Amniotic epithelial cell (primary cell): ENCODE results near the gene PCED1B.
"Not testable (repeated sequence)": the region's sequence is repeated elsewhere in the genome, so short reads cannot be mapped to it uniquely, and the experiment has no call there.

Experiments used
- DNase-seq: peaks from one replicate; pipeline ENCODE4 v3.0.0-alpha.2; 2010; ENCODE audit warnings: low read depth

PCED1B gene

GRCh38 chr12:47164724-47165439, 85.5 kb downstream of the PCED1B start:
- no peak for DNase-seq

- DNase-seq: peak; percentile 98
Measured at GRCh38 chr12:47165934-47166333, 86.5 kb downstream of the PCED1B start.

- peak; percentile 8 for DNase-seq
Measured at GRCh38 chr12:47166365-47166764, 86.9 kb downstream of the PCED1B start.

- not testable (repeated sequence) for DNase-seq
Measured at GRCh38 chr12:47170281-47170680, 90.9 kb downstream of the PCED1B start.

- no peak for DNase-seq
Measured at GRCh38 chr12:47178014-47178413, 98.6 kb downstream of the PCED1B start.

GRCh38 chr12:47182164-47182938, 102.9 kb downstream of the PCED1B start:
- DNase-seq: peak; percentile 74

GRCh38 chr12:47184229-47184628, 104.8 kb downstream of the PCED1B start:
- no peak for DNase-seq

GRCh38 chr12:47184813-47185212, 105.4 kb downstream of the PCED1B start:
- peak; percentile 28 for DNase-seq

- DNase-seq: no peak
Measured at GRCh38 chr12:47186246-47186645, 106.8 kb downstream of the PCED1B start.

- peak; percentile 97 for DNase-seq
Measured at GRCh38 chr12:47188576-47189441, 109.4 kb downstream of the PCED1B start.

GRCh38 chr12:47189728-47190127, 110.3 kb downstream of the PCED1B start:
- peak; percentile 21 for DNase-seq

GRCh38 chr12:47190271-47190750, 110.9 kb downstream of the PCED1B start:
- DNase-seq: peak; percentile 78

GRCh38 chr12:47190905-47191304, 111.5 kb downstream of the PCED1B start:
- DNase-seq: no peak

GRCh38 chr12:47192051-47192450, 112.6 kb downstream of the PCED1B start:
- DNase-seq: no peak

- no peak for DNase-seq
Measured at GRCh38 chr12:47193066-47193465, 113.6 kb downstream of the PCED1B start.

GRCh38 chr12:47194501-47194900, 115.1 kb downstream of the PCED1B start:
- no peak for DNase-seq

- no peak for DNase-seq
Measured at GRCh38 chr12:47200446-47200845, 121.0 kb downstream of the PCED1B start.

GRCh38 chr12:47201190-47201589, 121.8 kb downstream of the PCED1B start:
- not testable (repeated sequence) for DNase-seq

- DNase-seq: no peak
Measured at GRCh38 chr12:47202176-47202575, 122.8 kb downstream of the PCED1B start.

- DNase-seq: no peak
Measured at GRCh38 chr12:47205532-47206449, 126.4 kb downstream of the PCED1B start.
